ENCODE data around the gene GPR179. TPM values are rescaled to one million over a fixed set of nuclear protein-coding genes. Genes with fewer than 3 reads are reported as not detected.

Gene GPR179
- total RNA-seq, 2 experiments from 2014 or later, result 0.02 to 0.07 TPM

- no peaks in the 10 kb centered on the region for H3K9me3 Mint-ChIP-seq
- intact Hi-C loops (cut with micrococcal nuclease), result no loop called here
- CTCF ChIA-PET, result interaction anchor here (0.5 to 1.2 kb wide), 2 partner anchors 21 to 31 kb away, joined by 3 to 5 read pairs; no protein-coding TSS in a partner anchor
Observed at GRCh38 chr17:38328620-38329019, 15.1 kb downstream of the GPR179 start.

DNA sequence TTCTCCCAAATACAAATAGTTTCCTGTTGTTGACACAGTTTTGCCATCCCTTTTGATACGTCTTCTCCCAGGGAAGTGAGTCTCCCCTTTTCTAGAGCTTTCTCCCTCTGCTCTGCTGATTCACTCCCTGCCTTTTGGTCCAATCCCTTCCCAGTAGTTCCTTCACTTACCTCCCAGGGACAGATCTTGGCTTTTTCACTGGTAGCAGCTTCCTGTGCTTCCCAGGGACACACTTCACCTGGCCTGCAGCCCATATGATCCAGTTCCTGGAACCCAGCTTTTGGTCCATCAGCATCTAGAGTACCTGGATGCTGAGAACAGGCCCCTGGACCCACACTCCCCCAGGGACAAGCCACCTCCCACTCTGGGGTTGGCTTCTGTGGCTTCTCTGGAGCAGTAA, 15.8 kb downstream of the GPR179 start:
- Mint-ChIP-seq H3K27me3 (ENCODE audit: low read depth) (no peaks in the 10 kb centered on the region), H3K9me3 (no peaks in the 10 kb centered on the region), H3K4me1 (ENCODE audit: low read depth) (peaks cover 9% of the 10 kb centered on the region), H3K27ac (no peak overlapping the region), H3K36me3 (ENCODE audit: low read depth) (peaks cover 5% of the 10 kb centered on the region), H3K4me3 (no peak overlapping the region)
- intact Hi-C loops (cut with micrococcal nuclease), result no loop called here
- CTCF ChIA-PET, result interaction anchor here (1.2 kb wide), 1 partner anchor 21 kb away, joined by 3 read pairs; no protein-coding TSS in a partner anchor
- no peak for DNase-seq

More at GRCh38 chr17:38328620-38329019, 15.1 kb downstream of the GPR179 start:
- H3K4me1 Mint-ChIP-seq (ENCODE audit: low read depth), result peaks cover 9% of the 10 kb centered on the region
- H3K27ac Mint-ChIP-seq, result no peak overlapping the region
- H3K36me3 Mint-ChIP-seq (ENCODE audit: low read depth), result peaks cover 3% of the 10 kb centered on the region
- DNase-seq, result no peak
- H3K27me3 Mint-ChIP-seq (ENCODE audit: low read depth), result no peaks in the 10 kb centered on the region
- H3K4me3 Mint-ChIP-seq, result no peak overlapping the region

DNA sequence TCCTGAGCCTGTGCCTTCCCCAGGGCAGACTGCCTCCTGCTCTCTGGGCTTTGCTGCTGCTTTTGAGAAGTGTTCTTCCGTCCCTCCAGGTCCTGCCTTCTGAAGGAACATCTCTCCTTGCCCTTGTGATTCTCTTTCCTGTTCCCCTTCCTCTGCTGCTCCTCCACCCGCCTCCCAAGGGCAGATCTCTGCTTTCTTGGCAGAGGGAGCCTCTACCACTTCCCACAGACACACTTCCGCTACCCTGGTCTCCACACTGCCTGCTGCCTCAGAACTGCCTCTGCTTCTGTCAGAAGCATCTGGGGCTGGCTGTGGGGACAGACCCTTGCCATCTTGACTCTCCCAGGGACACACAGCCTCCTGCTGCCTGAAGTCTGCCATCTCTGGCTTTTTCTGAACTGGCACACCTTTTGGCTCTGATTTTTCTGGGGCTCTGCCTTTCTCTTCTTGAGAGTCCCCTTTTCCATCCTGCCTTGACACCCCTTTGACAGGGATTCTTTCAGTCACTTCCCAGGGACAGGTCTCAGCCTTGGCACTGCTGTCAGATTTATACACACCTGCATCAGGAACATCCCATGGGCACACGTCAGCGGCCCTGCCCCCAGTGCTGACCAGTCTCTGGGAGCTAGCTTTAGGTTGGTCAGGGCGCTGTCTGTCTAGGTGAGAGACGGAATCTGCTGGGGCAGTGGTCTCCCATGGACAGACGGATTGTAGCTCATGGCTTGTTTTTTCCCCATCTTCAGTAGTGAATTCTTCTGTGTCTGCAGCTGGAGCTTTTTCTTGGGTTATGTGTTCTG, 16.6 kb downstream of the GPR179 start:
- intact Hi-C loops (cut with micrococcal nuclease), result no loop called here
- H3K4me1 Mint-ChIP-seq (ENCODE audit: low read depth), result peaks cover 9% of the 10 kb centered on the region
- DNase-seq, result peak; percentile 17
- CTCF ChIA-PET, result interaction anchor here (0.6 to 1.9 kb wide), 2 partner anchors 22 to 1723 kb away, joined by 3 to 6 read pairs; no protein-coding TSS in a partner anchor
- H3K27ac Mint-ChIP-seq, result peak overlapping the region; percentile 10
- H3K27me3 Mint-ChIP-seq (ENCODE audit: low read depth), result no peaks in the 10 kb centered on the region
- no peaks in the 10 kb centered on the region for H3K9me3 Mint-ChIP-seq
- peaks cover 10% of the 10 kb centered on the region for H3K36me3 Mint-ChIP-seq (ENCODE audit: low read depth)
- no peak overlapping the region for H3K4me3 Mint-ChIP-seq

- Mint-ChIP-seq H3K9me3 (no peaks in the 10 kb centered on the region), H3K27me3 (ENCODE audit: low read depth) (no peaks in the 10 kb centered on the region), H3K27ac (peak overlapping the region; percentile 72), H3K36me3 (ENCODE audit: low read depth) (peaks cover 18% of the 10 kb centered on the region), H3K4me3 (peak overlapping the region; percentile 25), H3K4me1 (ENCODE audit: low read depth) (peaks cover 9% of the 10 kb centered on the region)
- intact Hi-C loops (cut with micrococcal nuclease), result no loop called here
- DNase-seq, result peak; percentile 26
- CTCF ChIA-PET, result interaction anchor here (1.6 to 2.2 kb wide), 4 partner anchors 9 to 89 kb away, joined by 4 to 12 read pairs (median 5); no protein-coding TSS in a partner anchor
Observed at GRCh38 chr17:38325221-38325851, 18.4 kb downstream of the GPR179 start.

- Mint-ChIP-seq H3K27ac (no peak overlapping the region), H3K9me3 (no peaks in the 10 kb centered on the region), H3K4me1 (ENCODE audit: low read depth) (peaks cover 9% of the 10 kb centered on the region), H3K27me3 (ENCODE audit: low read depth) (no peaks in the 10 kb centered on the region), H3K4me3 (no peak overlapping the region), H3K36me3 (ENCODE audit: low read depth) (peaks cover 18% of the 10 kb centered on the region)
- intact Hi-C loops (cut with micrococcal nuclease), result no loop called here
- DNase-seq, result no peak
- CTCF ChIA-PET, result interaction anchor here (1.6 to 2.2 kb wide), 3 partner anchors 10 to 90 kb away, joined by 4 to 12 read pairs (median 4); no protein-coding TSS in a partner anchor
Observed at GRCh38 chr17:38324772-38325171, 19.0 kb downstream of the GPR179 start.

- Mint-ChIP-seq H3K27me3 (ENCODE audit: low read depth) (no peaks in the 10 kb centered on the region), H3K4me3 (no peak overlapping the region), H3K9me3 (no peaks in the 10 kb centered on the region), H3K36me3 (ENCODE audit: low read depth) (peaks cover 18% of the 10 kb centered on the region), H3K27ac (no peak overlapping the region), H3K4me1 (ENCODE audit: low read depth) (peaks cover 9% of the 10 kb centered on the region)
- intact Hi-C loops (cut with micrococcal nuclease), result no loop called here
- no peak for DNase-seq
- CTCF ChIA-PET, result interaction anchor here (0.6 to 2.2 kb wide), 7 partner anchors 10 to 1483 kb away, joined by 3 to 12 read pairs (median 4); no protein-coding TSS in a partner anchor
Observed at GRCh38 chr17:38324141-38324697, 19.5 kb downstream of the GPR179 start.

DNA sequence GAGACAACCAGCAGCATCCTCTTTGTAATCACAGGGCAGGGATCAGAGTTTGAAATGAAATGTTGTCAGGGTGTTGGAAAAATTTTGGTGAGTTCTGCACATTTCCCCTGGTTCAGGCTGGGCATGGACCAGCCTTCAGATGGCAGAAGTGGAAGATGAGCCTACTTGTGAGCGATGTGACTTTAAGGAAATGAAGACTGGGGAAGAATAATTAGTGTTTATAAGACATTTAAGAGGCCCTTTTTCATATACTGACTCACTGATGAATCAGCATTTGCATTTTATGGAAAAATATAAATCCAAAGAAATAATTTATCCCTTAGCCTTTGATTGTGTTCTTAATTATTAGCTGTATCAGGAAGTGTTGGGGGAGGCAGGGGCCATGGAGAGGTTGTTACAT, 20.9 kb downstream of the GPR179 start:
- H3K36me3 Mint-ChIP-seq (ENCODE audit: low read depth), result peaks cover 18% of the 10 kb centered on the region
- intact Hi-C loops (cut with micrococcal nuclease), result loop anchor here (2.0 kb wide), 1 partner anchor 92 kb away; no protein-coding TSS in a partner anchor
- DNase-seq, result no peak

GRCh38 chr17:38322156-38322779, 21.5 kb downstream of the GPR179 start:
- no peak overlapping the region for H3K27ac Mint-ChIP-seq

More for the DNA sequence above, 20.9 kb downstream of the GPR179 start:
- no peaks in the 10 kb centered on the region for H3K9me3 Mint-ChIP-seq
- CTCF ChIA-PET, result interaction anchor here (0.7 to 2.1 kb wide), 10 partner anchors 10 to 136 kb away, joined by 3 to 19 read pairs (median 4); no protein-coding TSS in a partner anchor
- H3K27ac Mint-ChIP-seq, result no peak overlapping the region
- H3K4me3 Mint-ChIP-seq, result no peak overlapping the region
- peaks cover 9% of the 10 kb centered on the region for H3K4me1 Mint-ChIP-seq (ENCODE audit: low read depth)
- H3K27me3 Mint-ChIP-seq (ENCODE audit: low read depth), result no peaks in the 10 kb centered on the region

DNA sequence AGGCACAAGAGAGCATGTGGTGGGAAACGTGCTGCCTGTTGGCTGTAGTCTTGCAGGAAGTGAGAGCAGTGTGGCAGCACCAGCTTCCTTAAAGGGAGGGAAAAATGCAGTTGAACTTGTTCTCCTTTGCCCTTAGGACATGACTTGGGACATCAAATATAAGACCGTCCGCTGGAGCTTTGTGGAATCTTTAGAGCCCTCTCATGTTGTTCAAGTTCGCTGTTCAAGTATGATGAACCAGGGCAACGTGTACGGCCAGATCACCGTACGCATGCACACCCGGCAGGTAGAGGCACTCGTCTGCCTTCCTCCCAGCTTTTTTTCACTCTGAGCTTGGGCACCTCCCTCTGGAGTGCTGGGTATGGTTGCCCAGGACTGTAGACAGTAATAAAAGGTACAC, 23.3 kb downstream of the GPR179 start:
- CTCF ChIA-PET, result no interaction called here
- no peak overlapping the region for H3K4me3 Mint-ChIP-seq
- H3K27me3 Mint-ChIP-seq (ENCODE audit: low read depth), result no peaks in the 10 kb centered on the region
- no peaks in the 10 kb centered on the region for H3K9me3 Mint-ChIP-seq
- intact Hi-C loops (cut with micrococcal nuclease), result no loop called here
- no peak overlapping the region for H3K27ac Mint-ChIP-seq
- H3K4me1 Mint-ChIP-seq (ENCODE audit: low read depth), result peaks cover 2% of the 10 kb centered on the region
- H3K36me3 Mint-ChIP-seq (ENCODE audit: low read depth), result peaks cover 28% of the 10 kb centered on the region
- no peak for DNase-seq

More at GRCh38 chr17:38322156-38322779, 21.5 kb downstream of the GPR179 start:
- Mint-ChIP-seq H3K9me3 (no peaks in the 10 kb centered on the region), H3K27me3 (ENCODE audit: low read depth) (no peaks in the 10 kb centered on the region), H3K36me3 (ENCODE audit: low read depth) (peaks cover 20% of the 10 kb centered on the region), H3K4me1 (ENCODE audit: low read depth) (peaks cover 8% of the 10 kb centered on the region), H3K4me3 (no peak overlapping the region)
- peak; percentile 82 for DNase-seq
- CTCF ChIA-PET, result interaction anchor here (0.8 to 2.1 kb wide), 11 partner anchors 10 to 802 kb away, joined by 3 to 19 read pairs (median 3); no protein-coding TSS in a partner anchor
- intact Hi-C loops (cut with micrococcal nuclease), result loop anchor here (2.0 kb wide), 1 partner anchor 93 kb away; no protein-coding TSS in a partner anchor

DNA sequence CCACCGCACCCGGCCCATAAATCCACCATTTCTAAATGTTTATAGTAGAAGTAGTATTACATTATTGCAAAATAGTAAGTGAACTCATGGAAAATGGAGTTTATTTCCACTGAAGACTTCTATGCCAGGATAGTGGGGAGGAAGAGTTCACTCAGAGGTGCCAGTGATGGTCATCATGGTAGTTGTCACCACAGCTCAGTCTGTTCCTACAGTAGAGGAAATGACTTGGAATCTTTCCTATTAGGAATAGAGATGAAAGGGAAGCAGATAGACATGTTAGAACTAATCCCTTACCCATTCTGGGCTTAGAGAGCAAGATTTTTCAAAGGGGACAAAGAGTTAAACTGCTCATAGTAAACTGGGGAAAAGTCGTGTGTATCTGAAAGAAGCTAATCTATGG, 26.7 kb downstream of the GPR179 start:
- CTCF ChIA-PET, result interaction anchor here (1.8 kb wide), 1 partner anchor 16 kb away, joined by 5 read pairs; no protein-coding TSS in a partner anchor
- intact Hi-C loops (cut with micrococcal nuclease), result no loop called here
- no peak overlapping the region for H3K4me3 Mint-ChIP-seq
- H3K36me3 Mint-ChIP-seq (ENCODE audit: low read depth), result peaks cover 21% of the 10 kb centered on the region
- H3K9me3 Mint-ChIP-seq, result no peaks in the 10 kb centered on the region
- no peaks in the 10 kb centered on the region for H3K4me1 Mint-ChIP-seq (ENCODE audit: low read depth)
- H3K27me3 Mint-ChIP-seq (ENCODE audit: low read depth), result no peaks in the 10 kb centered on the region
- H3K27ac Mint-ChIP-seq, result no peak overlapping the region
- no peak for DNase-seq

GRCh38 chr17:38315497-38315896, 28.3 kb downstream of the GPR179 start:
- CTCF ChIA-PET, result interaction anchor here (0.7 kb wide), 1 partner anchor 395 kb away, joined by 3 read pairs; no protein-coding TSS in a partner anchor
- no peaks in the 10 kb centered on the region for H3K27me3 Mint-ChIP-seq (ENCODE audit: low read depth)
- DNase-seq, result no peak
- H3K27ac Mint-ChIP-seq, result no peak overlapping the region
- H3K4me3 Mint-ChIP-seq, result no peak overlapping the region
- no peaks in the 10 kb centered on the region for H3K9me3 Mint-ChIP-seq
- peaks cover 17% of the 10 kb centered on the region for H3K36me3 Mint-ChIP-seq (ENCODE audit: low read depth)
- no peaks in the 10 kb centered on the region for H3K4me1 Mint-ChIP-seq (ENCODE audit: low read depth)
- intact Hi-C loops (cut with micrococcal nuclease), result no loop called here

Measured in activated naive CD4-positive, alpha-beta T cell treated with anti-CD3 and anti-CD28 coated beads for 36 hours (primary cell).